ENCODE results near the gene CCDC186. TPM values are rescaled to one million over a fixed set of nuclear protein-coding genes. Genes with fewer than 3 reads are reported as not detected.

Gene CCDC186
- total and polyA plus RNA-seq, 7 donors = 1.9 to 16.5 (median 10.5) TPM

- peak overlapping the region; percentile 88 for H3K4me3 ChIP-seq
- H3K27me3 ChIP-seq (ENCODE audit: insufficient read depth in 3 of 3, low read length in 2 of 3) = no peaks in the 10 kb centered on the region
- peak overlapping the region; percentile 93 for H3K27ac ChIP-seq
- 1 to 4% (median 3%) methylated on average over 19 of the region's 19 CpGs for WGBS, 3 donors
- H3K4me1 ChIP-seq = peaks cover 7% of the 10 kb centered on the region
- peaks cover 8% of the 10 kb centered on the region for H3K9me3 ChIP-seq
- peaks cover 0 to 16% of the 10 kb centered on the region in 2 donors for H3K36me3 ChIP-seq (ENCODE audit: insufficient read depth in 1 of 2, low read depth in 1 of 2)
- ATAC-seq (peak; percentile 52 to 82 (median 68)), DNase-seq (peak; percentile 55 to 77)
- no peak for TF ChIP-seq CTCF (IDR thresholded peaks at IDR 0.05)
- intact Hi-C loops (cut with DNase I) = loop anchor here in 1 of 2 donors (10.0 kb wide), 1 partner anchor 90 kb away; no protein-coding TSS in a partner anchor
Measured at GRCh38 chr10:114174695-114175188, 739 bp upstream of the CCDC186 start.

- ATAC-seq = peak in 3 of 4 donors; percentile 13 to 28 (median 24)
- no peaks in the 10 kb centered on the region for H3K27me3 ChIP-seq (ENCODE audit: insufficient read depth in 3 of 3, low read length in 2 of 3)
- peak overlapping the region; percentile 88 for H3K4me3 ChIP-seq
- H3K4me1 ChIP-seq = peaks cover 7% of the 10 kb centered on the region
- H3K36me3 ChIP-seq (ENCODE audit: insufficient read depth in 1 of 2, low read depth in 1 of 2) = peaks cover 0 to 18% of the 10 kb centered on the region in 2 donors
- H3K27ac ChIP-seq = peak overlapping the region; percentile 93
- peaks cover 20% of the 10 kb centered on the region for H3K9me3 ChIP-seq
- WGBS, 3 donors = 0 to 1% (median 1%) methylated on average over 15 to 23 of the region's 23 CpGs
- intact Hi-C loops (cut with DNase I) = loop anchor here in 1 of 2 donors (10.0 kb wide), 1 partner anchor 91 kb away; no protein-coding TSS in a partner anchor
- DNase-seq = no peak
- TF ChIP-seq CTCF (IDR thresholded peaks at IDR 0.05) = no peak
Measured at GRCh38 chr10:114173603-114173920, 441 bp downstream of the CCDC186 start.

GRCh38 chr10:114172776-114173602 lies 1.0 kb downstream of the CCDC186 start:
- H3K4me1 ChIP-seq = peaks cover 7% of the 10 kb centered on the region
- H3K27ac ChIP-seq = peak overlapping the region; percentile 93
- peaks cover 24% of the 10 kb centered on the region for H3K9me3 ChIP-seq
- H3K4me3 ChIP-seq = peak overlapping the region; percentile 88
- no peak for DNase-seq
- WGBS, 3 donors = 17 to 27% (median 21%) methylated on average over 9 of the region's 9 CpGs
- no peak for ATAC-seq
- TF ChIP-seq CTCF (IDR thresholded peaks at IDR 0.05) = no peak
- H3K36me3 ChIP-seq (ENCODE audit: insufficient read depth in 1 of 2, low read depth in 1 of 2) = peaks cover 0 to 18% of the 10 kb centered on the region in 2 donors
- intact Hi-C loops (cut with DNase I) = loop anchor here in 1 of 2 donors (10.0 kb wide), 1 partner anchor 92 kb away; no protein-coding TSS in a partner anchor
- H3K27me3 ChIP-seq (ENCODE audit: insufficient read depth in 3 of 3, low read length in 2 of 3) = no peaks in the 10 kb centered on the region

GRCh38 chr10:114172216-114172615 lies 1.8 kb downstream of the CCDC186 start:
- no peak for DNase-seq
- TF ChIP-seq CTCF (IDR thresholded peaks at IDR 0.05) = no peak
- peaks cover 7% of the 10 kb centered on the region for H3K4me1 ChIP-seq
- peaks cover 0 to 18% of the 10 kb centered on the region in 2 donors for H3K36me3 ChIP-seq (ENCODE audit: insufficient read depth in 1 of 2, low read depth in 1 of 2)
- WGBS, 3 donors = 22 to 41% (median 25%) methylated on average over 1 of the region's 1 CpG
- H3K27me3 ChIP-seq (ENCODE audit: insufficient read depth in 3 of 3, low read length in 2 of 3) = no peaks in the 10 kb centered on the region
- peak overlapping the region; percentile 88 for H3K4me3 ChIP-seq
- peaks cover 24% of the 10 kb centered on the region for H3K9me3 ChIP-seq
- H3K27ac ChIP-seq = peak overlapping the region; percentile 93
- intact Hi-C loops (cut with DNase I) = loop anchor here in 1 of 2 donors (10.0 kb wide), 1 partner anchor 93 kb away; no protein-coding TSS in a partner anchor
- ATAC-seq = no peak

Data from psoas muscle (tissue), 8 donors.